Effector CD4-positive, alpha-beta T cell (primary cell): ENCODE data around the gene SIPA1L3.
"Not testable (repeated sequence)": the region's sequence is repeated elsewhere in the genome, so short reads cannot be mapped to it uniquely, and the experiment has no call there.

Experiments used
- DNase-seq: peaks from one replicate; pipeline ENCODE4 v3.0.0-alpha.2; 2020

Gene SIPA1L3

DNA sequence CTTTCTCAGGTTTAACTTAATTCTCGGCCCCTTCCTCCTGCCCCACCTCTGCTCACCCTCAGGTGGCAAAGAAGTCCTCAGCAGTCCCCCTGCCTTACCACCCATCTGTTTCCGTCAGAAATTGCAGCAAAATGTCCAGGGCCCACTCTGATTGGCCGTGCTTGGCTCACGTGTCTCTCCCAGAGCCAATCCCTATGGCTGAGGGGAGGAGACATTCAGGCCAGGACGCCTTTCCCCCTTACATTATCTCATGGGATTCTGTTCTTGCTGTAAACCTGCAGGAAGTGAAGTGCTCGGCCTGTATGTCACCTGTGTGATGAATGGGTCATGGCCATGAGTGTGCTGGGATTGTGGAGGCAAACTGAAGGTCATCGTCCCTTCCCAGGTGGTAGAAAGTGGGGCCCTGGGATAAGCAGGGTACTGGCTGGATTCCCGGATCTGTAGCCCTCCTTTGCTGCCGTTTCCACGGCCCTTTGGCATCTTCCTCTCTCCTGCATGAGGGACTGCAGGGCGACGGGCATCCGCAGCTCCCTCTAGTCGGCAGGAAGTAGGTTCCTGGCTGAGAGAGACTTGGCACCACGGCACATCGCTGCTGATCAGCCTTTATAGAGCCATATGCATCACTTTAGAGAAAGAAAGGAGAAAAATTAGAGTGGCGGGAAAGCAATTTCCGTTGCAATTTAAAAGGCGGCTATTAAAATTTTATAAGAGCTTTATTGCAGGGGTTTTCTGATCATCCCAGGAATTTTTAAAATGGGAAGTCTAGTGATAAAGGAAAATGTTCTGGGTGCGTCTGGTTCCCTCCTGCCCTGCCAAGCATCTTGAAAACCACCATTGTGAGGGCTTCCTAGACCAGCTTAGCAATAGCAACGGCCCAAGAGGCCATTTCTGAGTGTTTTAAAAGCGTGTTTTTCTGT is 118.2 kb downstream of the SIPA1L3 start:
- no peak for DNase-seq

- DNase-seq: no peak
Measured at GRCh38 chr19:38025909-38026307, 118.9 kb downstream of the SIPA1L3 start.

DNA sequence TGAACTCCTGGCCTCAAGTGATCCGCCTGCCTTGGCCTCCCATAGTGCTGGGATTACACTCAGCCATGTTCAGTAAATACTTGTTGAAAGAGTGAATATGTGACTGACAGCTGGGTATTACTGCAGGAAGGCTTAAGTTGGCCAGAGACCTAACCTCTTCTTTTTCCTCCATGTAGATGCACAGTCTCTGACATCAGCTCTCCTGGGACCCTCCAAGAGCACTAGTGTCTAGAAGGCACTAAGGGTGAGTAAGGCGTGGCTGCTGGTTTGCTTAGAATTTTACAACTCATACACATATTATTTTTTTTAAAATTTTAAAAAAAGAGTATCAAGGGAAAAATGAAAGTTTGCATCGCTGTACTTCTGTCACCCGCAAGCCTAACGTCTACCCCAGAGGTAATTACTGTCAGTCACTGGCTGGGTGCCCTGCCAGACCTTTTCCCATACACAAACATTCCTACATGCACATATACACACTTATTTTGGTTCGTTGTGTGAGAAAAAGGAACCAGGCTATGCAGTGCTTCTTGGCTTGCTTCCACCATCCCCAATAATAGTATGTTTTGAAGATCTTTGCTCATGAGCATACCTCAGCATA is 122.0 kb downstream of the SIPA1L3 start:
- DNase-seq: no peak

- DNase-seq: not testable (repeated sequence)
Measured at GRCh38 chr19:38030001-38030400, 123.0 kb downstream of the SIPA1L3 start.

DNA sequence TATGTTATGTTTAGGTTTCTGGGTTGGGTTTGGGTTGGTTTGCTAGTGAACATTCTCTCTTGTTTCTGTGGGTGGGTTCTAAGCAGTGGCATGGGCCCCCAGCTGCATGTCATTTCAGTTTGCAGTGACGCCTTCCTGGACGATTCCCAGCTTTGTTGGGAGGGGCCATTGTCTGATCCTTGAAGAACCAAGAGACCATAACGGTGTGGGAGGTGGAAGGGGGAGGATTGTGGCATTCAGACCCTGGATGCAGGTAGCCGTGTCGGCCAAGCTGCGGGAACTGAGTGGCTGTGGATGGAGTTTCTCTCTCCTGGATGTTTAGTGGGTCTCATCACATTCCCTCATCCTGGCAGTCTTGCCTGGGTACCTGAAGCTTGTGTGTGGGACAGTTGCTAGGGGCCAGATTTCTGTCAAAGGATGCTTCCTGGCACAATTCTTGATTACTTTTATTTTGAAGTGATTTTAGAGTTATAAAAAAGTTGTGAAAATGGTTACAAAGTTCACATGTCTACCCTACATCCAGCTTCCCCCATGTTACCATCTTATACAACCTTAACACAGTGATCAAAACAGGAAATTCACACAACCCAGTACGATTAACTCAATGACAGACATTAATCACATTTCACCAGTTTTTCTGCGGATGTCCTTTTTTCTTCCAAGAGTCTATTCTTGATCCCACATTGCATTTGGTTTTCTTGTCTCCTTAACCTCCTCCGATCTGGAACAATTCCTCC is 123.8 kb downstream of the SIPA1L3 start:
- DNase-seq: no peak

GRCh38 chr19:38031423-38031770 is 124.4 kb downstream of the SIPA1L3 start:
- DNase-seq: no peak

- no peak for DNase-seq
Measured at GRCh38 chr19:38032151-38032550, 125.1 kb downstream of the SIPA1L3 start.

- no peak for DNase-seq
Measured at GRCh38 chr19:38032951-38033350, 125.9 kb downstream of the SIPA1L3 start.

DNA sequence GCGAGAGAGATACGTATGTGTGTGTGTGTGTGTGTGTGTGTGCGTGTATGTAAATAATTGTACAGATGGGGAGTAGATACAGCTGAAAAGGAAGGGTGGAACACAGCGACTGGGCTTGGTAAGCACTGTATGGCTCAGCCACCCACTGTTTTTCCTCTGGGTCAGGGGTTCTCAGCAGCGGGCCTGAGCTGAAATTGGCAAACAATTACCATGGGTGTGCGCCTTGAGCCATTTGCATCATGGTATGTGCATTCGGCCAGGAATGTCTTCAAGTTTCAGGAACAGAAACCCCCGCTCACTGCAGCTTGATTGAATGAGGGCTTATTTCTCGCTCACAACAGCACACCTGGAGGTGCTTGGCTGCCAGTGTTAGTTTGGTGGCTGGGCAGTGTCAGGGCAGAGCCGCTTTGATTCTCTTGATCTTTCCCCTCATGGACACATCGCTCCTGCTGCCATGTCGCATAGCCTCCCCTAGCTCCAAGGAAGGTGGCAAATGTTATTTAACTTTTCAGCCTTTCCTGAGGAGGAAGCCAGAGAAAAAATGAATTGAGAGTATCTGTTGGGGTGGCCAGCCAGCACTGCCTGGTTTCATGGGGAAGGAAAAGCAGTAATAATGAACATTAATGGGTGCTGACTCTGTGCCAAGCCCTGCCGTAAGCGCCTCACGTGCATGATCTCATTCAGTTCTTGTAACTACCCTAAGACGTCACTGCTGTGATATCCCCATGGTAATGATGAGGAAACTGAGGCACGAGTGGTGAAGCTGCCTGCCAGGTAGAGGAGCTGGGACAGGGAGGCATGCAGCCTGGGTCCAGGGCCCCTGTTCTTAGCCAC is 126.9 kb downstream of the SIPA1L3 start:
- no peak for DNase-seq

- no peak for DNase-seq
Measured at GRCh38 chr19:38034492-38034860, 127.5 kb downstream of the SIPA1L3 start.

- no peak for DNase-seq
Measured at GRCh38 chr19:38035515-38036495, 128.8 kb downstream of the SIPA1L3 start.

DNA sequence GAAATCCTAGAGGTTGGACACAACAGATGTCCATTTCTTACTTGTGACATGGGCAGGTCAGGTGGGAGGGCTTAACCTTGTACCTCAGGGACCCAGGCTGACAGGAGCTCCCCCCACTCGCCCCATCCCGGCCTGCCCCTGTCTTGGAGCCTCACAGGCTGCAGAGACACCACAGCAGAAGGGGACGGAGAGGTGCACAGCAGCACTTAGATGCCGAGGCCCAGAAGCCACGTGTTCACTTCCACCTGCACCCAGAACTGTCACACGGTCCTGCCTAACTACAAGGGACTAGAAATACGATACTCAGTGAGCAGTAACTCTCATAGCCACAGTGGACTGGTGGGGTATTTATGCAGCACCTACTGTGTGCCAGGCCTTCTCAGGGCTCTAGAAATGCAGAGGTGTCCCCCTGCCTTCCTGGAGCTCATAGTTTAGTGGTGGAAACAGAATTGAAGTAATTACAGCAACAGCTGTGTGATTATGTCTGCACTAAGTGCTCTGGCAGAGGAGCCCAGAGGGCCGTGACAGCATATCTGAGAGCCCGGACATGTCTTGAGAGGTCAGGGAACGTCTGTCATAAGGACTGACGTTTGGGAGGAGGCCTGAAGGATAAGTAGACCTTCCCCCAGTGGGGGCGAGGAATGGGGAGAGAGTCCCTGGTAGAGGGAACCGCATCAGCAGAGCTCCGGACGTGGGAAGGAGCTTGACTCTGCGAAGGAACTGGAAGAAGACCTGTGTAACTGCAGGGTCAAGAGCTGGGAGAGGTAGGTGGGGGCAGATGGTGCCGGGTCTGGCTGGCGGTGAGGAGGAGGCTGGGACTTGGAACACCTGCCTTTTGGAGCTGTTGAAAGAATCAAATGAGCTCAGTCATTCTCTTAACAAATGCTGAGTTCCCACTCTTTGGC is 130.0 kb downstream of the SIPA1L3 start:
- no peak for DNase-seq

DNA sequence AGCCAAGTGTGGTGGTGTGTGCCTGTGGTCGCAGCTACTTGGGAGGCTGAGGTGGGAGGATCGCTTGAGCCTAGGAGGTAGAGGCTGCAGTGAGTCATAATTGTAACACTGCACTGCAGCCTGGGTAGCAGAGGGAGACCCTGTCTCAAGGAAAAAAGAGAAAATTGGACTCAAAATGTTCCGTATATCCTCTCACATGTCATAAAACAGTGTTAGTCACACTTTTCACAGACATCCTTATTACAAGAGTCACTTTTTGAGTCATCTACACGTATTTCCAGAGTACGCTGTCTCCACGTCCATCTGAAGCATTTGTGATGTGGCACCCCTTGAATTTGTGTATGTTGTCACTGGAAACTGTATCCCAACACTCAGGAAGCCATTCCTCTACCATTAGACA is 133.0 kb downstream of the SIPA1L3 start:
- no peak for DNase-seq

DNA sequence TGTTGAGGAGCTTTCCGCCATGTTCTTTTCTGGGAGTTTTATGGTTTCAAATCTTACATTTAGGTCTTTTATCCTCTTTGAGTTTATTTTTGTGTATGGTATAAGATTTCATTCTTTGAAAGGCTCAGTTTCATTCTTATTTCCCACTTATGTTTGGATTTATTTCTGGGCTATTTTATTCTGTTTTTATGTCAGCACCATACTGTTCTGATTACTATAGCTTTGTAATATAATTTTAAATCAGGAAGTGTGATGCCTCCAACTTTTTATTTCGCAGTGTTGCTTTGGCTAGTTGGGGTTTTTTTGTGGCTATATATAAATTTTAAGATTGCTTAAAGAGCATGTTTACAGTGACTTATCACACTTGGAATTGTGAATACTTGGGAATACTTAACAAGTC is 135.1 kb downstream of the SIPA1L3 start:
- DNase-seq: no peak

GRCh38 chr19:38043649-38044144 is 136.7 kb downstream of the SIPA1L3 start:
- DNase-seq: no peak

DNA sequence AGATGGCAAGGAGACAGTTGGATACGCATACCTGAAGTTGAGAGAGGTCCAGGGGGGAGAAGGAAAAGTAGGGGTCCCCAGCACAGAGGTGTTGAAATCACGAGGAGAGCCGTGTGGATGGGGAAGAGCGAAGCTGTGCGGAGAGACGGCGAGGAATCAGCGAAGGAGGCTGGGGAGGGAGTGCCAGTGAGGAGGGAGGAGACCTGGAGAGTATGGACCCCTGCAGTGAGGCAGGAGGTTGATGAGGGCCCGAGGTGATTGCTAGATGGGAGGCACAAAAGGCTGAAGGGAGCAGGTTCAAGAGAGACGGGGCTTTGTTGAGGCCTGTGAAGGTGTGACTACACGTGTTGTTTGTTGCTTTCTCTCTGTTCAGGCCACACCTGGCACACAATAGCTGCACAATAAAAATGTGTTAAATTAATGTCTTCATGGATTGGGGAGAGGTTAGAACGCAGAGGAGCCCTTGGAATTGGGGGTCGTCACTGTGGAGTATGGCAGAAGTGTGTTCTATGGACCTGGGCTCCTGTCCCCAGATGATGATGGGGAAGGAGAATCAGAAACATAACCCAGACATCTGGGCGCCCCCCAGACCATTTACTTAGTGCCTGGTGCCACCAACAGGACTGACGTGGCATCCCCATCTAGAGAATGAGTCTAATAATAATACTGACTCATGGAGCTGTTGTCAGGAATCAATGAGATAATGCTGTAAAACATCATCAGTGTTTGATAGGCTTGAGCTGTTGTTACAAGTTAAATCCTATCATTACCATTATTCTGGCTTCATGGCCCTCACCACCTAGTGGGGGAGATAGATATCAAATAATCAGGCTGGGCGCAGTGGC is 137.5 kb downstream of the SIPA1L3 start:
- DNase-seq: no peak

DNA sequence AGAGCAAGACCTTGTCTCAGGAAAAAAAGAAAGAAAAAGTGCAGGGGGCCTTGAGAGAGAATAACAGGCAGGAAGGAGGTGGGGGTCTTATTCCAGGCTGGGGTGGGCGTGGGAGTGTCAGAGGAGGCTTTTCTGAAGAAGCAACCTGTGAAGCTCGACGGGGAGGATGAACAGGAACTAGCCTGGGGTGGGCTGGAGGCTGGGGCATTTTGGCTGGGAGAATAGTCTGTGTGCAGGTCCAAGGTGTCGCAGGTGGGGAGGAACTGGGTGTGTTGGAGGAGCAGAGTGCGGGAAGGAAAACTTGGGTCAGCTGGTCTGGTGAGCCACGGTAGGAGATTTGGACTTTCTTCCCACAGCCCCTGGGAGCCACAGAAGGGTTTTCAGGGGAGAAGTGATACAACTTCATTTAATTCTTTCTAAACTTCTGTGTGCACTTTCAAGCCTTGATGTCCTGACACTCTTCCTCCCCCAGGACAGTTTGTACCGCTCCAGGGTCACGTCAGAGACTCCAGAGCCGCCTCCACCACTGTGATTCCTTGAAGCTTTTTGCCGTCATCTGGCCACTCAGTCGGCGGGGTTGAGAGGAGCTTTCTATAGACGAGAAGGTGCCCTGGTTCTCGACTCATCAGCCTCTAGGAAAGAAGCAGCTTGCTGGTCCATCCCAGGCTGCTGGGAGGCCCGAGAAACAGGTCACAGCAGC is 138.7 kb downstream of the SIPA1L3 start:
- no peak for DNase-seq

- DNase-seq: no peak
Measured at GRCh38 chr19:38046254-38047048, 139.4 kb downstream of the SIPA1L3 start.
